Parathyroid adenoma (tissue), 2 donors: ENCODE results near the gene PCED1B.

ENCODE experiments used
- H2AFZ ChIP-seq: fragments of 300-600 bp; sonication (generic); one replicate; pipeline ENCODE4 v1.7.0; 2017; ENCODE audit warnings: antibody characterized with exemption, mild to moderate bottlenecking
- H3K27ac ChIP-seq: fragments of 300-600 bp; sonication (generic); one replicate; pipeline ENCODE4 v1.7.0; 2017
- H3K27me3 ChIP-seq: fragments of 300-600 bp; sonication (generic); one replicate; pipeline ENCODE4 v1.7.0; 2017; ENCODE audit warnings: low read length; ENCODE audit not compliant: control insufficient read depth, insufficient read depth
- H3K36me3 ChIP-seq: fragments of 300-600 bp; sonication (generic); one replicate; pipeline ENCODE4 v1.7.0; 2017; ENCODE audit warnings: low read length; ENCODE audit not compliant: control insufficient read depth, insufficient read depth
- H3K4me1 ChIP-seq: fragments of 300-600 bp; sonication (generic); one replicate; pipeline ENCODE4 v1.7.0; 2017; ENCODE audit warnings: control low read depth
- H3K4me2 ChIP-seq: fragments of 300-600 bp; sonication (generic); one replicate; pipeline ENCODE4 v1.7.0; 2017; ENCODE audit warnings: low read length
- H3K4me3 ChIP-seq: fragments of 300-600 bp; sonication (generic); one replicate; pipeline ENCODE4 v1.7.0; 2017; ENCODE audit warnings: low read depth, low read length
- H3K79me2 ChIP-seq: fragments of 300-600 bp; sonication (generic); one replicate; pipeline ENCODE4 v1.7.0; 2017; ENCODE audit warnings: control low read depth
- H3K9ac ChIP-seq: fragments of 300-600 bp; sonication (generic); one replicate; pipeline ENCODE4 v1.7.0; 2017; ENCODE audit warnings: mild to moderate bottlenecking
- H3K9me3 ChIP-seq: fragments of 300-600 bp; sonication (generic); one replicate; pipeline ENCODE4 v1.7.0; 2017; ENCODE audit warnings: low read length; ENCODE audit not compliant: control insufficient read depth
- TF ChIP-seq, protein P1 (sequence below): fragments of 300-600 bp; sonication (generic); IDR thresholded peaks from one replicate; pipeline ENCODE4 v1.7.0; 2017; ENCODE audit warnings: antibody characterized with exemption, mild to moderate bottlenecking
- donor health status: primary hyperparathyroidism.

The PCED1B gene

DNA sequence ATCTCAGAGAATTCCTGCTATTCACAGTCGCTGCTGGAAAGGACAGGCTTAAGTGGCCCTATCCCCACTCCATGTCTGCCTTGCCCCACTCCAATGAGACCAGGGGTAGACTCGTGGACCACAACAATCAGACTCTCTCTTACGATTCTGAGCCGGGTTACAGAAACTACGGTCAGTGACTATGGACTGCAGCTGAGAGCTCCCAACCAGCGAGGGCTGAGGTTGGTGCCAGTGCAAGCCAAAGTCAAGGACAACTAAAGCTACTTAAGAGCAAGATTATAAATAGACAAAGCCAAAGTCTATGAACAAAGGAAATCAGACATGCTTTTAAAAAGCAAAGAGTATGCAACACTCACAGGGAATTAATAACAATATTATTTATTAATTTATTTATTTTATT is 18.7 kb downstream of the PCED1B start:
- H3K27ac ChIP-seq: no peak overlapping the region
- H2AFZ ChIP-seq: no peak overlapping the region
- H3K79me2 ChIP-seq: no peaks in the 10 kb centered on the region
- no peak overlapping the region for H3K9ac ChIP-seq
- H3K9me3 ChIP-seq: no peaks in the 10 kb centered on the region
- H3K36me3 ChIP-seq: no peaks in the 10 kb centered on the region
- H3K4me3 ChIP-seq: no peak overlapping the region
- no peak overlapping the region for H3K4me2 ChIP-seq
- H3K27me3 ChIP-seq: no peaks in the 10 kb centered on the region
- H3K4me1 ChIP-seq: no peaks in the 10 kb centered on the region
- TF ChIP-seq, protein P1, sequence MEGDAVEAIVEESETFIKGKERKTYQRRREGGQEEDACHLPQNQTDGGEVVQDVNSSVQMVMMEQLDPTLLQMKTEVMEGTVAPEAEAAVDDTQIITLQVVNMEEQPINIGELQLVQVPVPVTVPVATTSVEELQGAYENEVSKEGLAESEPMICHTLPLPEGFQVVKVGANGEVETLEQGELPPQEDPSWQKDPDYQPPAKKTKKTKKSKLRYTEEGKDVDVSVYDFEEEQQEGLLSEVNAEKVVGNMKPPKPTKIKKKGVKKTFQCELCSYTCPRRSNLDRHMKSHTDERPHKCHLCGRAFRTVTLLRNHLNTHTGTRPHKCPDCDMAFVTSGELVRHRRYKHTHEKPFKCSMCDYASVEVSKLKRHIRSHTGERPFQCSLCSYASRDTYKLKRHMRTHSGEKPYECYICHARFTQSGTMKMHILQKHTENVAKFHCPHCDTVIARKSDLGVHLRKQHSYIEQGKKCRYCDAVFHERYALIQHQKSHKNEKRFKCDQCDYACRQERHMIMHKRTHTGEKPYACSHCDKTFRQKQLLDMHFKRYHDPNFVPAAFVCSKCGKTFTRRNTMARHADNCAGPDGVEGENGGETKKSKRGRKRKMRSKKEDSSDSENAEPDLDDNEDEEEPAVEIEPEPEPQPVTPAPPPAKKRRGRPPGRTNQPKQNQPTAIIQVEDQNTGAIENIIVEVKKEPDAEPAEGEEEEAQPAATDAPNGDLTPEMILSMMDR: no peak

- no peak overlapping the region for H3K4me3 ChIP-seq
- H3K4me1 ChIP-seq: no peaks in the 10 kb centered on the region
- no peaks in the 10 kb centered on the region for H3K27me3 ChIP-seq
- H3K36me3 ChIP-seq: no peaks in the 10 kb centered on the region
- no peaks in the 10 kb centered on the region for H3K79me2 ChIP-seq
- H3K9me3 ChIP-seq: no peaks in the 10 kb centered on the region
- no peak overlapping the region for H3K9ac ChIP-seq
- no peak overlapping the region for H2AFZ ChIP-seq
- no peak overlapping the region for H3K27ac ChIP-seq
- no peak overlapping the region for H3K4me2 ChIP-seq
- TF ChIP-seq, protein P1: no peak
These were observed 20.2 kb downstream of the PCED1B start for GRCh38 chr12:47099610-47100009.

DNA sequence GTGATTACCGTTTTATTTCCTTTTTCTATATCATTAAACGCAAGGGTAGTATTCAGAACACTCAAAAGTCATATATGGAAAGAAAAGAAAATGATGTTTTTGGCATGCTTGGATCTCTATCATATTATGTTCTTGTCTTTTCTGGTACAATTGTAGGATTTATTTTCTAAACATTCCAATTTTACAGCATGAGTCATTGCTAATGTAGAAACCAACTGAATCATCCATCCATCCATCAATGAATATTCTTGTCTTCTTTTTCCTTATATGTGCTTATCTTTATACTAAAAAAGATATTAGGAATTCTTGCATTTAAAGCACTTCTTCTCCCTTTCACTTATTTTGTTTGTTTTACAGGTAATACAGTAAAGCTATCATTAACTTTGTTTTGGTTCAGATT is 20.7 kb downstream of the PCED1B start:
- Histone ChIP-seq H3K36me3 (no peaks in the 10 kb centered on the region), H2AFZ (no peak overlapping the region), H3K4me1 (no peaks in the 10 kb centered on the region), H3K27ac (no peak overlapping the region), H3K4me2 (no peak overlapping the region), H3K9me3 (no peaks in the 10 kb centered on the region), H3K4me3 (no peak overlapping the region), H3K9ac (no peak overlapping the region), H3K27me3 (no peaks in the 10 kb centered on the region), H3K79me2 (no peaks in the 10 kb centered on the region)
- TF ChIP-seq, protein P1: no peak

- no peaks in the 10 kb centered on the region for H3K36me3 ChIP-seq
- H3K4me1 ChIP-seq: no peaks in the 10 kb centered on the region
- H2AFZ ChIP-seq: no peak overlapping the region
- no peak overlapping the region for H3K4me2 ChIP-seq
- TF ChIP-seq, protein P1: no peak
- H3K9ac ChIP-seq: no peak overlapping the region
- no peaks in the 10 kb centered on the region for H3K9me3 ChIP-seq
- no peak overlapping the region for H3K4me3 ChIP-seq
- no peaks in the 10 kb centered on the region for H3K79me2 ChIP-seq
- H3K27me3 ChIP-seq: no peaks in the 10 kb centered on the region
- no peak overlapping the region for H3K27ac ChIP-seq
These were observed 23.0 kb downstream of the PCED1B start for GRCh38 chr12:47102406-47102805.

GRCh38 chr12:47102845-47103651 is 23.6 kb downstream of the PCED1B start:
- no peak overlapping the region for H3K27ac ChIP-seq
- no peaks in the 10 kb centered on the region for H3K9me3 ChIP-seq
- H3K79me2 ChIP-seq: no peaks in the 10 kb centered on the region
- no peak overlapping the region for H3K4me3 ChIP-seq
- H3K4me2 ChIP-seq: no peak overlapping the region
- H3K27me3 ChIP-seq: no peaks in the 10 kb centered on the region
- TF ChIP-seq, protein P1: no peak
- H3K36me3 ChIP-seq: no peaks in the 10 kb centered on the region
- H2AFZ ChIP-seq: no peak overlapping the region
- H3K9ac ChIP-seq: no peak overlapping the region
- no peaks in the 10 kb centered on the region for H3K4me1 ChIP-seq
